SKM-1 (cell line): ENCODE measurements around the gene IFT80.

Experiments used
- DNase-seq: peaks from one replicate; lab custom pipeline; 2025; ENCODE audit not compliant: unreplicated experiment; lab: John Stamatoyannopoulos, UW

Gene IFT80

GRCh38 chr3:160401291-160402095, 2.5 kb upstream of the IFT80 start:
- no peak for DNase-seq

- no peak for DNase-seq
These were observed 1.7 kb upstream of the IFT80 start for GRCh38 chr3:160400702-160401150.

GRCh38 chr3:160400030-160400701, 1.1 kb upstream of the IFT80 start:
- no peak for DNase-seq

GRCh38 chr3:160398820-160399124, 253 bp downstream of the IFT80 start:
- no peak for DNase-seq

GRCh38 chr3:160395297-160395696, 3.7 kb downstream of the IFT80 start:
- no peak for DNase-seq

GRCh38 chr3:160394009-160394392, 5.0 kb downstream of the IFT80 start:
- DNase-seq, result no peak

GRCh38 chr3:160393346-160394008, 5.5 kb downstream of the IFT80 start:
- DNase-seq, result no peak

GRCh38 chr3:160392798-160393197, 6.2 kb downstream of the IFT80 start:
- no peak for DNase-seq

GRCh38 chr3:160390565-160391138, 8.4 kb downstream of the IFT80 start:
- no peak for DNase-seq

- no peak for DNase-seq
These were observed 14.2 kb downstream of the IFT80 start for GRCh38 chr3:160384639-160385318.

GRCh38 chr3:160381470-160381869, 17.6 kb downstream of the IFT80 start:
- DNase-seq, result no peak

- DNase-seq, result no peak
These were observed 19.3 kb downstream of the IFT80 start for GRCh38 chr3:160379628-160380214.

- DNase-seq, result no peak
These were observed 20.5 kb downstream of the IFT80 start for GRCh38 chr3:160378331-160379109.

GRCh38 chr3:160376681-160377080, 22.3 kb downstream of the IFT80 start:
- DNase-seq, result no peak

GRCh38 chr3:160374925-160375324, 24.1 kb downstream of the IFT80 start:
- no peak for DNase-seq

GRCh38 chr3:160374472-160374871, 24.6 kb downstream of the IFT80 start:
- no peak for DNase-seq

GRCh38 chr3:160373655-160374054, 25.4 kb downstream of the IFT80 start:
- DNase-seq, result no peak

- DNase-seq, result no peak
These were observed 26.2 kb downstream of the IFT80 start for GRCh38 chr3:160372780-160373179.

GRCh38 chr3:160370987-160371857, 27.8 kb downstream of the IFT80 start:
- DNase-seq, result no peak
